Upper lobe of right lung (tissue), 1 donor: ENCODE results near the gene STEAP3. TPM values are rescaled to one million over a fixed set of nuclear protein-coding genes. Genes with fewer than 3 reads are reported as not detected.

ENCODE experiments used
- ATAC-seq: fragments of 200-7000 bp; cut with Tn5 transposase; one replicate; pipeline ENCODE4 v1.9.1; 2020; ENCODE audit warnings: mild to moderate bottlenecking, moderate library complexity
- DNase-seq: peaks from one replicate; pipeline ENCODE4 v3.0.0-alpha.2; 2020
- H3K27ac ChIP-seq: fragments of 200-600 bp; one replicate; pipeline ENCODE4 v1.8.0; 2022
- H3K27me3 ChIP-seq: fragments of 200-600 bp; one replicate; pipeline ENCODE4 v1.8.0; 2022; ENCODE audit warnings: mild to moderate bottlenecking
- H3K36me3 ChIP-seq: fragments of 200-600 bp; one replicate; pipeline ENCODE4 v1.8.0; 2022
- H3K4me1 ChIP-seq: fragments of 200-600 bp; one replicate; pipeline ENCODE4 v1.8.0; 2022
- H3K4me3 ChIP-seq: fragments of 200-600 bp; one replicate; pipeline ENCODE4 v1.8.0; 2022; ENCODE audit warnings: mild to moderate bottlenecking
- H3K9me3 ChIP-seq: fragments of 200-600 bp; one replicate; pipeline ENCODE4 v1.8.0; 2022
- intact Hi-C: fragments of 100-400 bp; cut with DNase I; formaldehyde crosslinking; loops from one replicate; pipeline ENCODE4 v1.11.0; 2022
- total RNA-seq: library from RNA; stranded (reverse); fragmentation: NEBNext Ultra II Directional; extraction: Animal tissue kit (Norgen Biotek cat#: 25700); gene quantifications from one replicate; pipeline ENCODE4 v1.2.1, GENCODE V29; 2021
- TF ChIP-seq, protein P1 (sequence below): fragments of 200-600 bp; IDR thresholded peaks from one replicate; pipeline ENCODE4 v1.8.0; 2022; ENCODE audit warnings: antibody characterized with exemption
- donor health status: DM: no; HTN: yes; CAD: no; lungs with severe emphysema.

STEAP3 gene
- total RNA-seq, 1 donor from 2014 or later = 14.1 TPM

DNA sequence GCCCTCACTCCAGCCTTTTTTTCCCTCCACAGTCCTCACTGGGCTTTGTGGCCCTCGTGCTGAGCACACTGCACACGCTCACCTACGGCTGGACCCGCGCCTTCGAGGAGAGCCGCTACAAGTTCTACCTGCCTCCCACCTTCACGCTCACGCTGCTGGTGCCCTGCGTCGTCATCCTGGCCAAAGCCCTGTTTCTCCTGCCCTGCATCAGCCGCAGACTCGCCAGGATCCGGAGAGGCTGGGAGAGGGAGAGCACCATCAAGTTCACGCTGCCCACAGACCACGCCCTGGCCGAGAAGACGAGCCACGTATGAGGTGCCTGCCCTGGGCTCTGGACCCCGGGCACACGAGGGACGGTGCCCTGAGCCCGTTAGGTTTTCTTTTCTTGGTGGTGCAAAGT lies 39.4 kb downstream of the STEAP3 start:
- no peaks in the 10 kb centered on the region for H3K9me3 ChIP-seq
- no peaks in the 10 kb centered on the region for H3K4me1 ChIP-seq
- no peak overlapping the region for H3K27ac ChIP-seq
- no peaks in the 10 kb centered on the region for H3K27me3 ChIP-seq
- H3K4me3 ChIP-seq = no peak overlapping the region
- ATAC-seq = no peak
- TF ChIP-seq, protein P1, sequence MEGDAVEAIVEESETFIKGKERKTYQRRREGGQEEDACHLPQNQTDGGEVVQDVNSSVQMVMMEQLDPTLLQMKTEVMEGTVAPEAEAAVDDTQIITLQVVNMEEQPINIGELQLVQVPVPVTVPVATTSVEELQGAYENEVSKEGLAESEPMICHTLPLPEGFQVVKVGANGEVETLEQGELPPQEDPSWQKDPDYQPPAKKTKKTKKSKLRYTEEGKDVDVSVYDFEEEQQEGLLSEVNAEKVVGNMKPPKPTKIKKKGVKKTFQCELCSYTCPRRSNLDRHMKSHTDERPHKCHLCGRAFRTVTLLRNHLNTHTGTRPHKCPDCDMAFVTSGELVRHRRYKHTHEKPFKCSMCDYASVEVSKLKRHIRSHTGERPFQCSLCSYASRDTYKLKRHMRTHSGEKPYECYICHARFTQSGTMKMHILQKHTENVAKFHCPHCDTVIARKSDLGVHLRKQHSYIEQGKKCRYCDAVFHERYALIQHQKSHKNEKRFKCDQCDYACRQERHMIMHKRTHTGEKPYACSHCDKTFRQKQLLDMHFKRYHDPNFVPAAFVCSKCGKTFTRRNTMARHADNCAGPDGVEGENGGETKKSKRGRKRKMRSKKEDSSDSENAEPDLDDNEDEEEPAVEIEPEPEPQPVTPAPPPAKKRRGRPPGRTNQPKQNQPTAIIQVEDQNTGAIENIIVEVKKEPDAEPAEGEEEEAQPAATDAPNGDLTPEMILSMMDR = no peak
- intact Hi-C loops = no loop called here
- H3K36me3 ChIP-seq = no peaks in the 10 kb centered on the region
- no peak for DNase-seq

DNA sequence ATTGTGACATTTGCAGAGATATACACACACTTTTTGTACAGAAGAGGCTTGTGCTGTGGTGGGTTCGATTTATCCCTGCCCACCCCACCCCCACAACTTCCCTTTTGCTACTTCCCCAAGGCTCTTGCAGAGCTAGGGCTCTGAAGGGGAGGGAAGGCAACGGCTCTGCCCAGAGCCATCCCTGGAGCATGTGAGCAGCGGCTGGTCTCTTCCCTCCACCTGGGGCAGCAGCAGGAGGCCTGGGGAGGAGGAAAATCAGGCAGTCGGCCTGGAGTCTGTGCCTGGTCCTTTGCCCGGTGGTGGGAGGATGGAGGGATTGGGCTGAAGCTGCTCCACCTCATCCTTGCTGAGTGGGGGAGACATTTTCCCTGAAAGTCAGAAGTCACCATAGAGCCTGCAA lies 40.0 kb downstream of the STEAP3 start:
- intact Hi-C loops = no loop called here
- TF ChIP-seq, protein P1 = no peak

DNA sequence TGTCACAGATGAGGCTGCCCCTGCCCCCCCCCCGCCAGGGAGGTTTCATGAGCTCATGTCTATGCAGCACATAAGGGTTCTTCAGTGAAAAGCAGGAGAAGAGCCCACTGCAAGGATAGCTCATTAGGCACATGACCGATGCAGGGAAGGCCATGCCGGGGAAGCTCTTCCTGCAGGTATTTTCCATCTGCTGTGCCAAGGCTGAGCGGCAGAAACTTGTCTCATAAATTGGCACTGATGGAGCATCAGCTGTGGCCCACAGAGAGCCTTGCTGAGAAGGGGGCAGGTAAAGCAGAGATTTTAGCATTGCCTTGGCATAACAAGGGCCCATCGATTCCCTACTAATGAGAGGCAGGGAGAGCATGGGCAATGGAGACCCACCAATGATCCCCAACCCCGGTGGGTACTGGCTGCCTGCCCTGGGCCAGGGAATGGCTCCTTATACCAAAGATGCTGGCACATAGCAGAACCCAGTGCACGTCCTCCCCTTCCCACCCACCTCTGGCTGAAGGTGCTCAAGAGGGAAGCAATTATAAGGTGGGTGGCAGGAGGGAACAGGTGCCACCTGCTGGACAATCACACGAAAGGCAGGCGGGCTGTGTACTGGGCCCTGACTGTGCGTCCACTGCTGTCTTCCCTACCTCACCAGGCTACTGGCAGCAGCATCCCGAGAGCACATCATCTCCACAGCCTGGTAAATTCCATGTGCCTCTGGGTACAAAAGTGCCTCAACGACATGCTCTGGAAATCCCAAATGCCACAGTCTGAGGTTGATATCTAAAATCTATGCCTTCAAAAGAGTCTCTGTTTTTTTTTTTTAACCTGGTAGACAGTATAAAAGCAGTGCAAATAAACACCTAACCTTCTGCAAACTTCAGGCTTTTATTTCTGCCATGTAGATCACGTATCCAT lies 41.4 kb downstream of the STEAP3 start:
- no peaks in the 10 kb centered on the region for H3K36me3 ChIP-seq
- intact Hi-C loops = no loop called here
- no peak overlapping the region for H3K4me3 ChIP-seq
- H3K4me1 ChIP-seq = no peaks in the 10 kb centered on the region
- H3K9me3 ChIP-seq = no peaks in the 10 kb centered on the region
- no peak overlapping the region for H3K27ac ChIP-seq
- no peaks in the 10 kb centered on the region for H3K27me3 ChIP-seq
- DNase-seq = peak; percentile 68
- TF ChIP-seq, protein P1 = peak; percentile 66
- peak; percentile 88 for ATAC-seq

More for the DNA sequence above, 40.0 kb downstream of the STEAP3 start:
- H3K36me3 ChIP-seq = no peaks in the 10 kb centered on the region
- ATAC-seq = peak; percentile 81
- no peak overlapping the region for H3K4me3 ChIP-seq
- H3K27ac ChIP-seq = no peak overlapping the region
- peak; percentile 35 for DNase-seq
- no peaks in the 10 kb centered on the region for H3K27me3 ChIP-seq
- H3K4me1 ChIP-seq = no peaks in the 10 kb centered on the region
- no peaks in the 10 kb centered on the region for H3K9me3 ChIP-seq

DNA sequence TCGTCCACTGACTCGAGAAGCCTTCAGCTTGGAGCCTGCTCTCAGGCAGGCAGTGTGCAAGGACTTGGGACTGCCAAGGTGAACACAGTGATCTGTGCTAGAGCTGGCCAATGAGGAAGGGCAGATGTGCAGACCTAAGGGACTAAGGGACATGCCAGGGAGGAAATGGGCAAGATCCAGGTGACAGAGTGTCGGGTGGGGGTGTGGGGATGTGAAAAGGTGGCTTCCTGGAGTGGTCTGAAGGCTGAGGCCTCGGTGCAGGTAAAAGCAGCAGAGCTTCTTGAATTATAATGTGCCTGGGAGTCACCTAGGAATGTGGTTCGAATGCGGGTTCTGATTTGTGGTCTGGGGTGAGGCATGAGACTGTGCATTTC lies 42.0 kb downstream of the STEAP3 start:
- DNase-seq = no peak
- no peaks in the 10 kb centered on the region for H3K9me3 ChIP-seq
- no peaks in the 10 kb centered on the region for H3K4me1 ChIP-seq
- TF ChIP-seq, protein P1 = no peak
- H3K27me3 ChIP-seq = no peaks in the 10 kb centered on the region
- no peak overlapping the region for H3K4me3 ChIP-seq
- H3K27ac ChIP-seq = no peak overlapping the region
- no peaks in the 10 kb centered on the region for H3K36me3 ChIP-seq
- ATAC-seq = no peak
- intact Hi-C loops = no loop called here

DNA sequence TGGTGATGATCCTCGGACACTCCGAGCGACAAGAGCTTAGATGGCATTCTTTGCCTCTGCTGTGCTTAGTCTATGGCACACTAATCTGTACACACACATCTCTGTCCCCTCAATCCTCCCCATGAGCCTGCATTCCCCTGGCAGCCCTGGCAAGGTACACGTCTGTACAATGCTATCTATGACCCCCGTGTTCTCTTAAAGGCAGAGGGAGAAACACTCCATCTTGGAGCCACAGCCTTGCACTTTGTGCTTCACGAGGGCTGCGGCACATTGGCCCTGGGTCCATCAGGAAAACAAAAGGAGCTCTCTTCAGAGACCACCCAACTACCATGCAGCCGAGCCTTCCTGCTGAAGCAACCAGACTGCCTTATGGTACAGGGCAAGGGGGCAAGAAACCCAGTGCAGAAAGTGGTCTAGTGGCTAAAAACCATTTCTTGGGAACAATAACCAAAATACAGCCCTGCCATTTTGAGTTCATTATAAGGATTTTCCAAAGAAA lies 42.5 kb downstream of the STEAP3 start:
- no peak overlapping the region for H3K27ac ChIP-seq
- TF ChIP-seq, protein P1 = no peak
- DNase-seq (peak; percentile 11), ATAC-seq (no peak)
- intact Hi-C loops = no loop called here
- H3K9me3 ChIP-seq = no peaks in the 10 kb centered on the region
- no peak overlapping the region for H3K4me3 ChIP-seq
- no peaks in the 10 kb centered on the region for H3K36me3 ChIP-seq
- no peaks in the 10 kb centered on the region for H3K4me1 ChIP-seq
- no peaks in the 10 kb centered on the region for H3K27me3 ChIP-seq
